ENCODE measurements around the gene ZSCAN25.
"Not testable (repeated sequence)": the region's sequence is repeated elsewhere in the genome, so short reads cannot be mapped to it uniquely, and the experiment has no call there.

The ZSCAN25 gene

DNA sequence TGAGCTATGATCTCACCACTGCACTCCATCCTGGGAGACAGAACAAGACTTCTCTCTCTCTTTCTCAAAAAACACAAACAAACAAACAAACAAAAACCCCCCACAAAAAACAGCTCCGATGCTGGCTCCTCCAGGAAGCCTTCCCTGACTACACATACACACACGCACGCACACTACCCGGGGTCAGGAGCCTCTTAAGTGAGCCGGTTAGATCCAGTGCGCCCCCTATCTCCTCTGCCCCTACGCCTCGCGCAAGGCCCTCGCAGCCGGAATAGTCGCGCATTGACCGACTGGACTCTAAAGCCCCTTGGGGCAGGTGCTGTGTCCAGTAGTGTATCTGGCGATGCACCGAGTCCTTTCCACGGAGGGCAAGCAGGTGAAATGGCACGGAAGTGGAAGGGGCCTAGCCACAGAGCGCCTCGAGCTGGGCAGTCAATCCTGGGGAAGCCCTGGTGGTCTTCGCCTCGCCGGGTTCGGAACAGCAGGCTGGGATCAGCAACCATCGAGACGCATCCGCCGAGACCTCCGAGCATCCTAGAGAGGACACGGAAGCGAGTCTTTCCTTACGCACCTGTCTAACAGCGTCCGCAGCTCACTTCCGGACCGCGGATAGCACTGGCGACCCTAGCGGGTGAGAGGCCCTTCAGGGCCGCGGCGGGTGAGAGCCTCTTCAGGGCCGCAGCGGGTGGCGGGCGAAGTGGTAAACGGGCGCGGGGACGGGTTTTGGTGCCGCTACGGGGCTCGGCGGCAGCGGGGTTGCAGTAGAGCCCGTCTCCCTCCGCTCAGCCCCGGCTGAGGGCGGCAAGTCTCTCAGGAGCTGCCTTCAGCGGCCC lies at the start of gene ZSCAN25:
TSS of gene ZSCAN25 (plus strand) at position 588 of the 833 bp plus-strand sequence. CDS start 2,661 bp downstream, outside the sequence.
- peak in 13 of 14 donors; percentile 35 to 87 (median 77) for DNase-seq

DNA sequence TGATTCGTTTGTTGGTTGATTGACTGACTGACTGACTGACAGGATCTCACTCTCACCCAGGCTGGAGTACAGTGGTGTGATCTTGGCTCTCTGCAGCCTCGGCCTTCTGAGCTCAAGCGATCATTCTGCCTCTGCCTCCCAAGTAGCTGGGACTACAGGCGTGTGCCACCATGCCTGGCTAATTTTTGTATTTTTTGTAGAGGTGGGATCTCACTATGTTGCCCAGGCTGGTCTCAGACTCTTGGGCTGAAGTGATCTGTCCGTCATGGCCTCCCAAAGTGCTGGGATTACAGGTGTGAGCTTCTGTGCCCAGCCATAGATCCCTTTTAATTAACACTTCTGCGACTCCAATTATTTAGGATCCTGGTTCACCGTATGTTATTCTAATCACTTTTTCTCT lies 48.0 kb upstream of the ZSCAN25 start:
- not testable (repeated sequence) for DNase-seq

- no peak for DNase-seq
These were observed 45.0 kb upstream of the ZSCAN25 start for GRCh38 chr7:99571768-99572167.

GRCh38 chr7:99573257-99573656 lies 43.5 kb upstream of the ZSCAN25 start:
- no peak for DNase-seq

DNA sequence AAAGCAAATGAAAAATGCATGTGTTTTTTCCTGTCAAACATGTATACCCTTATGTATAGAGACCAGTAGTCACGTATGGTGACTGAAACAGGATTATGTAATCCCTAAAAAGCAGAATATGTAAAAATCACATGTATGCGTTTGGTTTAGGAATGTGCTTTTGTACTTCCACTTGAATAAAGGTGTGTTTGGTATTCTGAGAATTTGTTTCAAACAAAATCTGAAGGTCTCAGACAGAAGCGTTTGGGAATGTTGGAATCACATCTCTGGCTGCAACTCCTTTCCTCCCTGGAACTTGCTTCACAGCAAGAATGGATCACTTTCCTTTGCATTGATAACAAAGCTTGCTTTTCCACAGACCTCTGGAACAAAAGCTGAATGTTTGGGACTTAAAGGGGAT lies 40.5 kb upstream of the ZSCAN25 start:
- DNase-seq = no peak

DNA sequence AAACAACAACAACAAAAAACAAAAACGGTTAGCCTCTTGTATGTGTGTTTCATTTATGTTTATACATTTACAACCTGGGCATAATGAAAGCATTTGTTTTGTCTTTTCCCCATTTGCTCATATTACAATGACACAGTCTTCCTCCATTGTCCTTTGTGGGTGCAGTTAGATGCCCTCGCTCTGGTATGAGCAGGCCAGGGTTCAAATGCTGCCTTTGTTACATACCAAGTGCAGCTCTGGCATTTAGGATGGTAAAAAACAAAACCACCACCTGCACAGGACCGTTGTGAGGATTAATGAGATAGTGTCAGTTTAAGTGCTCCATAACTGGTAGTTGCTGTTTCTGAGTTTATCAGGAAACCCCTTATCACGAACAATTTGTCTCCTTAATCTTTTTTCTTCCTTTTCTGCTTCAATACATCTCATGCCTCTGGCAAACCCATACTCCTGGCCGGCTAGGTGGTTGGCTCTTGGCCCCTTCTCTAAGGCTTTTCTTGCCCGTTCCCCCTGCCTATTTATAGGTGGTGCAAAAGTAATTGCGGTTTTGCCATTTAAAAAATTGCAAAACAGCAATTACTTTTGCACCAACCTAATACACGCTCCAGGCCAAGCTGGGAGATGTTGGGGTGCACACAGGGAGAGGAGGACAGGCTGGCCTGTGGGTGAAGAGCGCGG lies 37.3 kb upstream of the ZSCAN25 start:
- DNase-seq = peak in 1 of 14 donors; percentile 24

DNA sequence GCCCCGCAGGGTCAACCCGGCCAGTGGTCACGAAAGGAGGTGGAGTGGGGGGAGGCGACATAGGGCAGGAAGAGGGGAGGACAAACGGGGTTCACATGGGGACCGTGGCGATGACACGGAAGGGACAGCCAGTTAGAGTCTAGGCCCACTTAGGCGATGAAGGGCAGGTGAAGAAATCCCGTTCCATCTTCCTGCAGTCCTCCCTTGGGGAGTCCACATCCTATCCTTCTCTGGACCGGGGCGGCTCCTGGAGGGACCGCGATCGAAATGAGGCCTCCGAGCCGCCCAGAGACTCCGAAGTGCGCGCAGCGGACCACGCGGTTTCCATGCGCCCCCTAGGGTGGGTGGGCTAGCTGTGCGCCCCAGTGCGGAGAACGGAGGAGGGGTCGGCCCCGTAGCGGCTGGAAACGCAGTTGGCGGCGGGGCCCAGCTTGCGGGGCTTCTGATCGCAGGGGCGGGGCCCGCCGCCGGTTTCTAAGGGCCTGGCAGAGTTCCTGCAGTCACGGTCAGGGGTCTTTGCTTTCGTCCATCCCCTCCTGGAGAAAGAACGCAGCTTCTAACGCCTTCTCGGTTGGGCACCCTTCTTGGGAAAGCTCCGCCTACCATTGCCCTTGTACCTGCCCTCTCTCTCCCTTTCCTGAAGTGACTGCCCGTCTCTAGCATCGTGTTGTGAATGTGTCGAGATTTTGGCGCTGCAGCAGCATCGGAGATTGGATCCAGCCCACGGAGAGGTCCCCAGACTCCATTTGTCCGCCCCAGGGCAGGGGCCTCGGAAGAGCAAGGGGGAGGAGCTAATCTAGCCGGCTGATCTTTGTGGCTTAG lies 36.6 kb upstream of the ZSCAN25 start:
- DNase-seq = peak in 9 of 14 donors; percentile 16 to 56 (median 34)

- DNase-seq = not testable (repeated sequence)
These were observed 35.9 kb upstream of the ZSCAN25 start for GRCh38 chr7:99580778-99581332.

- DNase-seq = no peak
These were observed 27.9 kb upstream of the ZSCAN25 start for GRCh38 chr7:99588868-99589267.

- DNase-seq = no peak
These were observed 21.6 kb upstream of the ZSCAN25 start for GRCh38 chr7:99594948-99595745.

DNA sequence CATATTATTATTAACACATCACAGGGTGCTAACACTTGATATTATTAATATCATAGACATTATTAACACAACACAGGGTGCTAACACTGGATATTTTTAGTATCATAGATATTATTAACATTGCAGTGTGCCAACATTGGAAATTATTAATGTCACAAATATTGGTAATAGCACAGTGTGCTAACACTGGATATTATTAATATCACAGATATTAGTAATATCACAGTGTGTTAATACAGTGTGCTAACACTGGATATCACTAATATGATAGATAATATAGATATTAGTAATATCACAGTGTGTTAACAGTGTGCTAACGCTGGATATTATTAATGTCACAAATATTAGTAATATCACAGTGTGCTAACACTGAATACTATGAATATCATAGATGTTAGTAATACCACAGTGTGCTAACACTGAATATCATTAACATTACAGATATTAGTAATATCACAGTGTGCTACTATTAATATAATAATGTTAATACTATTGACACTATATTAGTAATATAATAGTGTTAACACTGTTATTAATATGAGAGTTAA lies 20.3 kb upstream of the ZSCAN25 start:
- DNase-seq = no peak

DNA sequence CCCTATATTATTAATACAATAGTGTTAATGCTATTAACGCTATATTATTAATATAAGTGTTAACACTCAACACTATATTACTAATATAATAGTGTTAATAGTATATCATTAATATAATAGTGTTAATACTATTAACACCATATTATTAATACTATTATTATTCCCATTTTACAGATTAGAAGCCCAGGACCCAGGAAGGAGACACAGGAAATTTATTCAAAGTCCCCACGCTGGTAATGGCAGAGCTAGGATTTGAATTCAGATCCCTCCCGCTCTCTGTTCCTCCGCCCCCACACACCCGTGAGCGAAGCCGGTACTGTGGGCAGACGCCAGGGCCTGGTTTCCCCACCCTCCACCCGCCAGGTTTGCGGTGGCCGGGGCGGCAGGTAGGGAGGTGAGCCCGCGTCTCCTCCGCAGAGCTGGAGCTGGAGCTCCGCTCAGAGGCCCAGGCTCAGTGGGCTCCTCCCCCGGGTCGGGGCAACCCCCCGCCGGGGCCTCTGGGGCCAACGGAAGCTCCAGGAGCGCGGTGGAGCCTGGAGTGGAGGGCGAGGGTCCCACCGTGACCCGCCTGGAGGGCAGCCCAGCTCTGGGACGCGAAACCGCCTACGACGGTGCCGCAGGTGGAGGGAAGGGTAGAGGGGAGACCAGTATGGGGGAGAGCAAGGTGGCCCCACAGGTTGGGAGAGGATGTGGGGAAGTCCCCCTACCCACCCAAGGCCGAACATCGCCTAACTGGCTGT lies 18.8 kb upstream of the ZSCAN25 start, which contains the start of gene TMEM225B:
TSS of gene TMEM225B (plus strand) at position 506 of the 740 bp plus-strand sequence. CDS start 6,122 bp downstream, outside the sequence.
- no peak for DNase-seq

- no peak for DNase-seq
These were observed 16.9 kb upstream of the ZSCAN25 start for GRCh38 chr7:99599836-99600235.

DNA sequence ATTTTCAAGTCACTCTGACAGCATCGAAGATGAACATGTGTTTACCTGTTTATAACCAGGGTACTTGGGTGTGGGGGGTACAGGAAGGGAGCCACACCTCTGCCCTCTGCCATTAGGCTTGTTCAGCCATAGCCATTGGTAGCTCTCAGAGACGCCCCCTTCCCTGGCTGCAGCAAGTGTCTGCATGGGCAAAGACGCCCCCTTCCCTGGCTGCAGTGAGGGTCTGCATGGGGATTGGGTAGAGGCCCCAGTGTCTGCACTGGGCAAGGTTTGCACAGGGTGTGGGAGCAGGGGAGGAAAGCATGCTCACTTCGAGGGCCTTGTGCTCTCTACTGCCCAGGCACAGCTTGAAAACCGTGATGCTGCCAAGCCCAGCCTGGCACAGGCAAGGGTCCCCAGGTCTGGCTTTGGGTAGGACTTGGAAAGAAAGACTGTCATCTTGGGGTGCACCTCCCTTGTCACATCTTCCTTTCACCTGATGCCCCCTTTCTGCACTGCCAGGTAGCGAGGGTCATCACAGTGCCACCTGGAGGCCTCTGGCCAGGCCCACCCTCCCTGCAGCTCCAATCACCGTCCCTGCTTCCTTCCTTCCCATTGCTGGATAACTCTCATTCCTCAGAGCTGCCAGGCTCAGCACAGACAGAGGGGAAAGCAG lies 15.0 kb upstream of the ZSCAN25 start:
- no peak for DNase-seq

DNA sequence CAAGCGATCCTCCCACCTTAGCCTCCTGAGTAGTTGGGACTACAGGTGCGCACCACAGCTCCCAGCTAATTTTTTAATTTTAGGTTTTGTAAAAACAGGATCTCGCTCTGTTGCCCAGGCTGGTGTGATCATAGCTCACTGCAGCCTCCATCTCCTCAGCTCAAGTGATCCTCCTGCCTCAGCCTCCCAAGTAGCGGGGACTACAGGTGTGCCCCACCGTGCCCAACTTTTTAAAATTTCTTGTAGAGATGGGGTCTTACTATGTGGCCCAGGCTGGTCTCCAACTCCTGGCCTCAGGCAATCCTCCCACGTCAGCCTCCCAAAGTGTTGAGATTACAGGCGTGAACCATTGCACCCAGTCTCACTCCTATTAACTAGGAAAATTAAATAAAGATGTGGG lies 11.2 kb upstream of the ZSCAN25 start:
- DNase-seq = no peak

DNA sequence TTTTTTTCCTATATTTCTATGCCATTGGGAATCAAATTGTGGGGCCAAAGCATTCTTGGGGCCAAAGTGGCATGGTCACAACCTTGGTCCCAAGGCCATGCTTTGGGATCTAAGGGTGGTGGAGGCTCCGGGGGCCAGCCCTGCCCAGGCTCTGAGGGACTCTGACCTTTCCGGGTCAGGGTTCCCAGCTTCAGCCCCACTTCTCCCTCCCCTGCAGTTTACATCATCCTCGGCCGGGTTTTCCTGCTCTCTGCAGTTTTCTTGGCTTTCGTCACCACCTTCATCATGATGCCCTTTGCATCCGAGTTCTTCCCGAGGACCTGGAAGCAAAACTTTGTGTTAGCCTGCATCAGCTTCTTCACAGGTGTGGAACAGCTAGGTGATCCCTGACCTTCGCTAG lies 10.2 kb upstream of the ZSCAN25 start:
- no peak for DNase-seq

GRCh38 chr7:99607548-99607947 lies 9.2 kb upstream of the ZSCAN25 start:
- no peak for DNase-seq

GRCh38 chr7:99614495-99614894 lies 2.3 kb upstream of the ZSCAN25 start:
- no peak for DNase-seq

DNA sequence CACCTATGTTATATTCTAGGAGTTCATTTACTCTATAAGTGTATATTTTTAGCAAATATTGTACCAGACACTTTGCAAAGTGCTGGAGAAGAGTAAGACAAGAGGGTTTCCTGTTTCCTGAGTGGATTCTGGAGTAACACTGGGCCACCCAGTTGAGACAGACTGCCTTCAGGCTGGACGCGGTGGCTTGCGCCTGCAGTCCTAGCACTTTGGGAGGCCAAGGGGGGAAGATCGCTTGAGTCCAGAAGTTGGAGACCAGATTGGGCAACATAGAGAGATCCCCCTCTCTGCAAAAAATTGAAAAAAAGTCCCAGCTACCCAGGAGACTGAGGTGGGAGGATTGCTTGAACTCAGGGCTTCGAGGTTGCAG lies 772 bp upstream of the ZSCAN25 start:
- DNase-seq = no peak

GRCh38 chr7:99617192-99617781 lies 541 bp downstream of the ZSCAN25 start:
- DNase-seq = no peak

All from C1 segment of cervical spinal cord (tissue), 14 donors.